Embryonic facial prominence (tissue), 1 donor: ENCODE measurements around the gene SAMMSON.

ENCODE experiments used
- DNase-seq: peaks from one replicate; pipeline ENCODE4 v3.0.0-alpha.2; 2016; ENCODE audit errors: extremely low spot score

The SAMMSON gene

GRCh38 chr3:69999140-70000027 lies at the start of gene SAMMSON:
Gene SAMMSON, plus strand, starts transcription at chr3:69999733.
- no peak for DNase-seq

- DNase-seq: no peak
Measured at GRCh38 chr3:69951616-69952015, 47.9 kb upstream of the SAMMSON start.

- DNase-seq: no peak
Measured at GRCh38 chr3:69959581-69959980, 40.0 kb upstream of the SAMMSON start.

GRCh38 chr3:69961706-69962439 lies 37.7 kb upstream of the SAMMSON start:
- no peak for DNase-seq

- DNase-seq: no peak
Measured at GRCh38 chr3:69963643-69964042, 35.9 kb upstream of the SAMMSON start.

GRCh38 chr3:69967156-69967555 lies 32.4 kb upstream of the SAMMSON start:
- DNase-seq: no peak

- no peak for DNase-seq
Measured at GRCh38 chr3:69970827-69971226, 28.7 kb upstream of the SAMMSON start.

- no peak for DNase-seq
Measured at GRCh38 chr3:69972672-69973071, 26.9 kb upstream of the SAMMSON start.

- DNase-seq: no peak
Measured at GRCh38 chr3:69976021-69976420, 23.5 kb upstream of the SAMMSON start.

GRCh38 chr3:69983546-69984265 lies 15.8 kb upstream of the SAMMSON start:
- DNase-seq: no peak

GRCh38 chr3:69985266-69985665 lies 14.3 kb upstream of the SAMMSON start:
- DNase-seq: no peak

GRCh38 chr3:69986419-69986818 lies 13.1 kb upstream of the SAMMSON start:
- no peak for DNase-seq

GRCh38 chr3:69987833-69988232 lies 11.7 kb upstream of the SAMMSON start:
- DNase-seq: no peak

GRCh38 chr3:69993757-69994156 lies 5.8 kb upstream of the SAMMSON start:
- no peak for DNase-seq

- DNase-seq: no peak
Measured at GRCh38 chr3:69994919-69995318, 4.6 kb upstream of the SAMMSON start.

- no peak for DNase-seq
Measured at GRCh38 chr3:69997631-69998307, 1.8 kb upstream of the SAMMSON start.

GRCh38 chr3:69998759-69999139 lies 784 bp upstream of the SAMMSON start:
- no peak for DNase-seq

GRCh38 chr3:70000028-70000410 lies 486 bp downstream of the SAMMSON start:
- DNase-seq: no peak

- no peak for DNase-seq
Measured at GRCh38 chr3:70000563-70001081, 1.1 kb downstream of the SAMMSON start.

GRCh38 chr3:70003119-70003518 lies 3.6 kb downstream of the SAMMSON start:
- no peak for DNase-seq

- no peak for DNase-seq
Measured at GRCh38 chr3:70006089-70006488, 6.6 kb downstream of the SAMMSON start.

GRCh38 chr3:70010346-70010745 lies 10.8 kb downstream of the SAMMSON start:
- DNase-seq: no peak
